Neutrophil (primary cell): ENCODE data around the gene CIAO3.

Source experiments
- H3K27ac ChIP-seq: fragments of 200-600 bp; sonication (generic); 2 replicates; pipeline ENCODE4 v1.5.1; 2016; ENCODE audit warnings: mild to moderate bottlenecking, moderate library complexity
- H3K27me3 ChIP-seq: fragments of 200-600 bp; sonication (generic); 2 replicates; pipeline ENCODE4 v1.6.0; 2016; ENCODE audit warnings: mild to moderate bottlenecking
- H3K36me3 ChIP-seq: fragments of 200-600 bp; sonication (generic); 2 replicates; pipeline ENCODE4 v1.5.1; 2017
- H3K4me1 ChIP-seq, 2 experiments: fragments of 200-600 bp in 1 of 2; sonication (generic) in 1 of 2; 1 replicate in 1 of 2; 2 replicates in 1 of 2; pipeline versions ENCODE4 v1.5.1 to v1.6.1; 2013 to 2016; ENCODE audit warnings: low read depth in 1 of 2, low read length in 1 of 2, mild to moderate bottlenecking in 1 of 2, moderate library complexity in 1 of 2; ENCODE audit not compliant: control insufficient read depth in 1 of 2, insufficient read depth in 1 of 2
- H3K4me3 ChIP-seq, 2 experiments: fragments of 200-600 bp in 1 of 2; sonication (generic) in 1 of 2; 1 replicate in 1 of 2; 2 replicates in 1 of 2; pipeline ENCODE4 v1.5.1; 2013 to 2016; ENCODE audit warnings: low read depth in 1 of 2, low read length in 1 of 2, mild to moderate bottlenecking in 1 of 2, moderate library complexity in 1 of 2
- H3K9me3 ChIP-seq: fragments of 200-600 bp; sonication (generic); 2 replicates; pipeline ENCODE4 v1.5.1; 2016
- TF ChIP-seq, protein P1 (sequence below): fragments of 200-600 bp; sonication (generic); IDR thresholded peaks from 2 replicates; pipeline ENCODE4 v1.5.1; 2016; ENCODE audit warnings: antibody characterized with exemption

Gene CIAO3

DNA sequence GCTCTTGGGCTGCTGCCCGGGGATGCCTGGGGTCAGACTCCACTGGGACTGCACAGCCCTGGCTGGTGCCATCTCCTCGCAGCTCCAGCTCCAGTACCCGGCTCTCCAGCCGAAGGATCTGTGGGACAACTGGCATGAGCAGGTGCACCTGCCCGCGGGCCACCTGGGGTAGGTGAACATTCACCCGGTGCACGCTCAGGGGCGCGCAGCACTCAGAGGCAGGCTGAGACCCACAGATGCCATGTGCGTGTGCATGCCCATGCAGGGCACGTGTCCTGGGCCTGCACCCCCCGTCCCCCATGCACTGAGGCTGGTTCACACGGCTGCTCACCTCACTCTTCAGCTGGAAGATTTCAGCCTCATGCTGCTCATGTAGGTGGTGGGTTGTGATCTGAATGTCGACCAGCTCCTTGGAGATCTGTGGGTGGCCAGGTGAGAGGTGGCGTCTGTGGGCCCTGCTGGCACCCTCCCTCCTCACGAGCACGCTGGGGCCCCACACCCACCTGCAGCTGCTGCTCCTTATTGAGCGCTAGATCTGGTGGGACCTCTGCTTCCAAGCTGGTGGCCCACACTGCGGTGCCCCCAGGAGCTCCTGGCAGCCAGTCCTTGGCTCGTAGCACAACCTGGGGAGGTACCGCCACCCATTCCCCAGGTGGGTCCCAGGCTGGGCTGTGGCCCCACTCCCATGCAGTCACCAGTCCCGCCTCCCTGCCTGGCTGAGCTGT, 15.2 kb downstream of the CIAO3 start:
- no peak overlapping the region for H3K27ac ChIP-seq
- H3K27me3 ChIP-seq, result peaks cover 61% of the 10 kb centered on the region
- peaks cover 18 to 39% of the 10 kb centered on the region in 2 experiments for H3K4me1 ChIP-seq
- H3K36me3 ChIP-seq, result peaks cover 8% of the 10 kb centered on the region
- TF ChIP-seq, protein P1, sequence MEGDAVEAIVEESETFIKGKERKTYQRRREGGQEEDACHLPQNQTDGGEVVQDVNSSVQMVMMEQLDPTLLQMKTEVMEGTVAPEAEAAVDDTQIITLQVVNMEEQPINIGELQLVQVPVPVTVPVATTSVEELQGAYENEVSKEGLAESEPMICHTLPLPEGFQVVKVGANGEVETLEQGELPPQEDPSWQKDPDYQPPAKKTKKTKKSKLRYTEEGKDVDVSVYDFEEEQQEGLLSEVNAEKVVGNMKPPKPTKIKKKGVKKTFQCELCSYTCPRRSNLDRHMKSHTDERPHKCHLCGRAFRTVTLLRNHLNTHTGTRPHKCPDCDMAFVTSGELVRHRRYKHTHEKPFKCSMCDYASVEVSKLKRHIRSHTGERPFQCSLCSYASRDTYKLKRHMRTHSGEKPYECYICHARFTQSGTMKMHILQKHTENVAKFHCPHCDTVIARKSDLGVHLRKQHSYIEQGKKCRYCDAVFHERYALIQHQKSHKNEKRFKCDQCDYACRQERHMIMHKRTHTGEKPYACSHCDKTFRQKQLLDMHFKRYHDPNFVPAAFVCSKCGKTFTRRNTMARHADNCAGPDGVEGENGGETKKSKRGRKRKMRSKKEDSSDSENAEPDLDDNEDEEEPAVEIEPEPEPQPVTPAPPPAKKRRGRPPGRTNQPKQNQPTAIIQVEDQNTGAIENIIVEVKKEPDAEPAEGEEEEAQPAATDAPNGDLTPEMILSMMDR, result no peak
- no peaks in the 10 kb centered on the region for H3K9me3 ChIP-seq
- no peak overlapping the region for H3K4me3 ChIP-seq

DNA sequence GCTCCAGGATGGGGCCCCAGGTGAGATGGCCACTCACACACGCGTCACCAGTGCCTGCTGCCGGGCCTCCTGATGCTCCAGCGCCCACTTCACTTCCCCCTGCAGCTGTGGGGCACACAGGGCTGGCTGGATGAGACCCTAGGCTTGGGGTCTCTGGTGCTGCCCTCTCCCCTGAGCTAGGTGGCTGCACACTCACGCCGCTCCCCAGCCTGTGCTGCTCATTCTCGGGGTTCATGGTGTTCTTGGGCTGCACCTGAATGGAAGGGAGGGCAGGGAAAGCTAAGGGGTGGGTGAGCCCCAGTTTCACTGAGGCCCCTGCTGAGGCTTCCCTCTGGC, 15.8 kb downstream of the CIAO3 start:
- Histone ChIP-seq H3K9me3 (no peaks in the 10 kb centered on the region), H3K27me3 (peaks cover 67% of the 10 kb centered on the region), H3K36me3 (peaks cover 1% of the 10 kb centered on the region), H3K4me1 (peaks cover 25 to 46% of the 10 kb centered on the region in 2 experiments), H3K27ac (no peak overlapping the region), H3K4me3 (no peak overlapping the region)
- TF ChIP-seq, protein P1, result no peak

DNA sequence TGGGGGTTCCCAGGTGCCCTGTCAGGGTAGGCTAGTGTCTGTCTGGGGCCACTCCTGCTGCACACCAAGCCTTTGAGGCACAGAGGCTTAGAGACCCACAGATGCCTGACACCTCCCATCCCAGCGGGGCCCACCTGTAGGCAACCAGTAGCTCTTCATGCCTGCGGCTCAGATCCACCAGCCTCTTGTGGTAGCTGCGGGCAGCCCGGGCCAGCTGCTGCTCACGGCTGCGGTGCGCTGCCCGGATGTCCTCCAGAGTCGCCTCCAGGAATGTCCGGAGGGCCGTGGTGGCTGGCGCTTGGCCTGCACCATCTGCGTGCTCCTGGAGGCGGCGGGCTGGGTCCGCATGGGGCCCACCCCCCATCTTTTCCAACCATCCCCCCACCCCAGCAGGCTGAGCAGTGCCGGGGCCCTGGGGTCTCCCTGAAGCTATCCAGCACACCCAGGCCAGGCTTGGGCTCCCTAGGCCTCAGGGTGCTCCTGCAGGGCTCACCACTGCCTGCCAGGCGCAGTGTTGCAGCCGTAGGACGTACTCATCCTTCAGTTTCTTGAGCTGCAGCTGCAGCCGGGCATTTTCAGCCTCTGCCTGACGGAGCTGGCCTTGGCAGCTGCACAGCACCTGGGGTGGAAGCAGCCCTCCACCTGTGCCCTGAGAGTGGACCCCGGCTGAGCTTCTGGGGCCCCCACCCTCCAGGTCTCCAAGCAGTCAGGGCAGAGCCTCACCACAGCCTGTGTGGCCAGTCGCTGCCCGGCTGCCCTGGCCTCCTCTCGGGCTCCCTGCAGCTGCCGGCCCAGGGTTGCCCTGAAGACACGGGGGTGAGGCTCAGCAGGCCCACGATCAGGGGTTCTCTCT, 16.4 kb downstream of the CIAO3 start:
- Histone ChIP-seq H3K27ac (no peak overlapping the region), H3K4me3 (no peak overlapping the region), H3K4me1 (peaks cover 27 to 48% of the 10 kb centered on the region in 2 experiments), H3K9me3 (no peaks in the 10 kb centered on the region), H3K36me3 (no peaks in the 10 kb centered on the region), H3K27me3 (peaks cover 68% of the 10 kb centered on the region)
- TF ChIP-seq, protein P1, result no peak

DNA sequence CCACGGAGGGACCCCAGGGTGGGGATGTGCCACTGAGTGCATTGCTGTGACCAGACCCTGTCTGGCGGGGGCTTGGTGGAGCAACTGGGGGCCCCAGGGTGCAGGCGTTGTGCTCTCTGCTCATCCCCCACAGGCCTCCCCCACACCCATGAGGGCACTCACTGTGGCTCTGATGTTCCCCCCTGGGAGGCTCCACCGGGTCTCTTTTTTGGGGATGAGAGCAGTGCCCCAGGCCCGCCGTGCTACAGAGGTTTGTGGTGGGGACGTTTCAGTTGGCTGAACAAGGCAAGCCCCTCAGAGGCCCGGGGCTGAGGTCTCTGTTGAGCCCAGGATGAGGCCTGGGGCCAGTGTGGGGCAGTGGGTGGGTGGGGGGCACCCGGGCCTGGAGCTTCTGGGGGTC, 17.1 kb downstream of the CIAO3 start:
- Histone ChIP-seq H3K4me3 (no peak overlapping the region), H3K27me3 (peaks cover 68% of the 10 kb centered on the region), H3K27ac (no peak overlapping the region), H3K4me1 (peaks cover 27 to 46% of the 10 kb centered on the region in 2 experiments), H3K9me3 (no peaks in the 10 kb centered on the region), H3K36me3 (no peaks in the 10 kb centered on the region)
- TF ChIP-seq, protein P1, result no peak

DNA sequence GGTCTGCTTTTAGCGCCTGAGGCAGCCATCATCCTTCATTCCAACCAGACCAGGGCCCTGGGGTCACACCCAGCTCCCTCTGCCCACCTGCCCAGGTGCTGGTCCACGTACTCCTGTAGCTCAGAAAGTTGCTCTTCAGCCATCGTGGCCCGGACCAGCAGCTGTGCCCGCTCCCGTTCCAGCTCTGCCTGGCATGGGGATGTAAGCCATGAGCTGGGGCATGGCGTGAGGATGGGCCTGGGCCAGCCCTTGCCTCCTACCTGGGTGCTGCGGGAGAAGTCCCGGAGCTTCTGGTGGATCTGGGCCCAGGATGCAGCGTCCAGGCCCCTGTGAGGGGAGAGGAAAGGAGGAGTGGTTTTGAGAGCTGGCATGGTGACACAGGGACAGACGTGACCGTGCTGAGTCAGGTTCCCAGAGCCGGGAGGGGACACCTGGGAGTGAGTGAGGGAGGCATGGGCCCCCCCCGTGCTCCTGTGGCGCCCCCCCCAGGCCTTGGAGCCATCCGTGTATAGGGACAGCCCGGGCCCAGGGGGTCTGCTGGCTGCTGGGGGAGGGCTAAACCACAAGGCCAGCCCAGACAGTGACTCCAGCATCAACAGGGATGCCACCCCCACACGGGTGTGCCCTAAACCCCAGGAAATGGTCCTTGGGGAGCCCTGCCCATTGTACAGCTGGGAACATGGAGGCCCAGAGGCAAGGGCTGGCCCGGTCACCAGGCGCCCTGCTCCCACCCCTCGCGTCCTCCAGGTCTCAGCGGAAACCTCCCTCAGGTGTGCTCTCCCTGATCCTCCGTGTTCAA, 17.8 kb downstream of the CIAO3 start:
- H3K4me3 ChIP-seq, result no peak overlapping the region
- H3K27ac ChIP-seq, result no peak overlapping the region
- TF ChIP-seq, protein P1, result no peak
- peaks cover 27 to 40% of the 10 kb centered on the region in 2 experiments for H3K4me1 ChIP-seq
- H3K36me3 ChIP-seq, result no peaks in the 10 kb centered on the region
- no peaks in the 10 kb centered on the region for H3K9me3 ChIP-seq
- peaks cover 68% of the 10 kb centered on the region for H3K27me3 ChIP-seq
